K562 (cell line): ENCODE results near the gene VMP1. TPM values are rescaled to one million over a fixed set of nuclear protein-coding genes. Genes with fewer than 3 reads are reported as not detected.

Experiments used
- ADNP ChIP-seq: fragments of 200-800 bp; sonication (Bioruptor generic); IDR thresholded peaks from 2 replicates; pipeline ENCODE4 v1.6.1; 2016; ENCODE audit warnings: missing genetic modification characterization, missing compliant biosample characterization
- ARID3B ChIP-seq: fragments of 250-450 bp; sonication (Bioruptor Pico); IDR thresholded peaks from 2 replicates; pipeline ENCODE4 v1.4.0; 2020; ENCODE audit warnings: borderline replicate concordance
- CEBPB ChIP-seq: fragments of 450-650 bp; IDR thresholded peaks from 2 replicates; pipeline ENCODE4 v1.6.1; 2016; ENCODE audit warnings: missing genetic modification characterization, missing compliant biosample characterization
- CREB1 ChIP-seq, 2 experiments: sonication (generic) in 1 of 2; formaldehyde crosslinking in 1 of 2; IDR thresholded peaks; 2 replicates each; pipeline versions ENCODE4 v1.6.1 to v1.8.0; 2012 to 2022; ENCODE audit warnings: inconsistent platforms in 1 of 2, mild to moderate bottlenecking in 1 of 2, missing genetic modification reagents in 1 of 2, moderate library complexity in 1 of 2
- CREBBP ChIP-seq: IDR thresholded peaks from one replicate; pipeline ENCODE4 v1.6.1; 2012; ENCODE audit warnings: low read depth, mild to moderate bottlenecking, control low read depth, inconsistent platforms, low read length
- DIDO1 ChIP-seq: fragments of 450-650 bp; IDR thresholded peaks from 2 replicates; pipeline ENCODE4 v1.6.1; 2016; ENCODE audit warnings: low read depth, missing biosample characterization, missing genetic modification characterization
- DPF2 ChIP-seq: fragments of 450-650 bp; IDR thresholded peaks from 2 replicates; pipeline ENCODE4 v1.6.1; 2016
- ELF1 ChIP-seq: fragments of 200-800 bp; sonication (Bioruptor generic); IDR thresholded peaks from 2 replicates; pipeline ENCODE4 v1.6.1; 2016; ENCODE audit warnings: missing genetic modification characterization, missing compliant biosample characterization
- HSF4 ChIP-seq: fragments of 250-450 bp; sonication (Bioruptor Pico); IDR thresholded peaks from 2 replicates; pipeline ENCODE4 v2.1.2; 2022; ENCODE audit warnings: mild to moderate bottlenecking, moderate library complexity, borderline replicate concordance
- IRF2 ChIP-seq: sonication (generic); formaldehyde crosslinking; IDR thresholded peaks from 2 replicates; pipeline ENCODE4 v1.8.1; 2022; ENCODE audit warnings: mild to moderate bottlenecking, missing genetic modification reagents
- JUND ChIP-seq, 2 experiments: IDR thresholded peaks; 2 replicates in 1 of 2; 3 replicates in 1 of 2; pipeline ENCODE4 v1.6.1; 2011; ENCODE audit warnings: borderline replicate concordance in 2 of 2, low read depth in 2 of 2, low read length in 2 of 2, improper control_type of control experiment in 1 of 2, missing biosample characterization in 1 of 2, missing genetic modification characterization in 1 of 2, missing genetic modification reagents in 1 of 2
- KAT7 ChIP-seq: sonication (generic); formaldehyde crosslinking; IDR thresholded peaks from 2 replicates; pipeline ENCODE4 v1.8.0; 2022; ENCODE audit warnings: missing genetic modification reagents, mild to moderate bottlenecking, borderline replicate concordance
- MTA3 ChIP-seq: fragments of 450-650 bp; formaldehyde crosslinking; IDR thresholded peaks from 2 replicates; pipeline ENCODE4 v1.6.1; 2017; ENCODE audit warnings: mild to moderate bottlenecking, borderline replicate concordance
- NCOR1 ChIP-seq: fragments of 450-650 bp; IDR thresholded peaks from 2 replicates; pipeline ENCODE4 v1.6.1; 2016; ENCODE audit warnings: mild to moderate bottlenecking, moderate library complexity
- NFATC3 ChIP-seq: fragments of 450-650 bp; IDR thresholded peaks from 2 replicates; pipeline ENCODE4 v1.6.1; 2017; ENCODE audit warnings: mild to moderate bottlenecking
- NONO ChIP-seq, 2 experiments: fragments of 200-400 bp in 1 of 2; fragments of 450-650 bp in 1 of 2; formaldehyde crosslinking in 1 of 2; IDR thresholded peaks; 2 replicates each; pipeline ENCODE4 v1.6.1; 2017; ENCODE audit warnings: low read depth in 2 of 2, mild to moderate bottlenecking in 2 of 2, moderate library complexity in 2 of 2, low read length in 1 of 2
- NR4A1 ChIP-seq, 2 experiments: fragments of 250-450 bp in 1 of 2; fragments of 450-650 bp in 1 of 2; sonication (Bioruptor Pico) in 1 of 2; IDR thresholded peaks; 2 replicates each; pipeline versions ENCODE4 v1.4.0 to v1.6.1; 2016 to 2020; ENCODE audit warnings: mild to moderate bottlenecking in 2 of 2, missing compliant biosample characterization in 1 of 2, missing genetic modification characterization in 1 of 2, moderate library complexity in 1 of 2
- NUFIP1 ChIP-seq: fragments of 450-650 bp; IDR thresholded peaks from 2 replicates; pipeline ENCODE4 v1.6.1; 2018; ENCODE audit not compliant: partially characterized antibody
- SNIP1 ChIP-seq: fragments of 450-650 bp; IDR thresholded peaks from 2 replicates; pipeline ENCODE4 v1.7.1; 2017; ENCODE audit warnings: low read depth, mild to moderate bottlenecking
- TEAD4 ChIP-seq, 2 experiments: sonication (generic) in 1 of 2; formaldehyde crosslinking in 1 of 2; IDR thresholded peaks; 2 replicates each; pipeline versions ENCODE4 v1.6.1 to v1.8.0; 2012 to 2022; ENCODE audit warnings: borderline replicate concordance in 1 of 2, inconsistent platforms in 1 of 2, low read length in 1 of 2, mild to moderate bottlenecking in 1 of 2, missing genetic modification reagents in 1 of 2
- ZBTB5 ChIP-seq: fragments of 450-650 bp; IDR thresholded peaks from 2 replicates; pipeline ENCODE4 v1.6.1; 2017; ENCODE audit warnings: antibody characterized with exemption
- ZFP30 ChIP-seq: fragments of 250-450 bp; sonication (Bioruptor Pico); IDR thresholded peaks from 2 replicates; pipeline ENCODE4 v1.8.0; 2022; ENCODE audit warnings: moderate library complexity, mild to moderate bottlenecking, inconsistent platforms, borderline replicate concordance
- ZNF431 ChIP-seq: sonication (generic); formaldehyde crosslinking; IDR thresholded peaks from 2 replicates; pipeline ENCODE4 v1.8.0; 2022; ENCODE audit warnings: mild to moderate bottlenecking, missing genetic modification reagents
- polyA plus RNA-seq, 8 experiments: library from polyadenylated mRNA; depleted of rRNA in 4 of 8; stranded (reverse) in 5 of 8; unstranded in 3 of 8; fragments of >200 nt; fragmentation: Nextera tagmentation in 2 of 8; fragmentation: Illumina TruSeq in 1 of 8; extraction: Ambion mirVana in 2 of 8; extraction: Trizol in 1 of 8; gene quantifications; 2 replicates each; pipeline versions ENCODE4 v1.2.1 to v1.2.3, GENCODE V29; 2011 to 2014; ENCODE audit warnings: inconsistent platforms in 1 of 8, missing spikeins in 1 of 8
- total RNA-seq, 7 experiments: library from RNA; depleted of rRNA in 6 of 7; stranded (reverse); fragments of >200 nt in 6 of 7; fragmentation: Illumina TruSeq in 2 of 7; extraction: Trizol in 2 of 7; gene quantifications; 2 replicates each; pipeline versions ENCODE4 v1.2.1 to v1.2.3, GENCODE V29; 2011 to 2021; ENCODE audit warnings: low replicate concordance in 1 of 7

VMP1 gene
- total and polyA plus RNA-seq, 9 of the 15 experiments (the other 6 are each of a cell fraction or from before 2014, with no cell fraction given): 123 to 304 (median 151) TPM

- no peak for TF ChIP-seq ARID3B (CRISPR knock-in tag)
- peak; percentile 78 for TF ChIP-seq DPF2
- peak; percentile 82 for TF ChIP-seq ELF1 (tag)
- TF ChIP-seq DIDO1 (tag): no peak
- TF ChIP-seq NCOR1: peak; percentile 83
- no peak for TF ChIP-seq ADNP (tag)
- peak; percentile 95 for TF ChIP-seq JUND (IDR thresholded peaks at IDR 0.05; ENCODE audit: borderline replicate concordance, low read depth, low read length)
- peak; percentile 88; the same call in 2 of the 3 replicates for TF ChIP-seq JUND (tag; IDR thresholded peaks at IDR 0.05; ENCODE audit: borderline replicate concordance, low read depth, low read length)
- TF ChIP-seq NFATC3: no peak
- TF ChIP-seq CREBBP: no peak
- no peak for TF ChIP-seq ZBTB5
- no peak for TF ChIP-seq HSF4 (CRISPR knock-in tag)
- TF ChIP-seq CEBPB: peak; percentile 88
- no peak for TF ChIP-seq NUFIP1
- TF ChIP-seq IRF2 (CRISPR knock-in tag): no peak
- TF ChIP-seq NONO (IDR thresholded peaks at IDR 0.05; ENCODE audit: low read depth in 2 of 2, low read length in 1 of 2): 0 out of 4 replicates have a peak, but pooled peaks of 1 of the 2 experiments have one; percentile 44
- peak; percentile 69 for TF ChIP-seq MTA3
- TF ChIP-seq TEAD4 (IDR thresholded peaks at IDR 0.05; ENCODE audit: low read length): peak; percentile 81
- TF ChIP-seq TEAD4 (CRISPR knock-in tag; IDR thresholded peaks at IDR 0.05; ENCODE audit: borderline replicate concordance): no peak
- TF ChIP-seq ZNF431: no peak; the same call in 1 of the 2 replicates
- TF ChIP-seq SNIP1: no peak
- TF ChIP-seq CREB1 (IDR thresholded peaks at IDR 0.05): peak; percentile 64
- 0 out of 2 replicates have a peak, but pooled peaks have one; percentile 26 for TF ChIP-seq CREB1 (CRISPR knock-in tag; IDR thresholded peaks at IDR 0.05)
- no peak for TF ChIP-seq NR4A1 (CRISPR knock-in tag; IDR thresholded peaks at IDR 0.05)
- TF ChIP-seq NR4A1 (tag; IDR thresholded peaks at IDR 0.05): peak; percentile 95
- peak; percentile 54; the same call in 1 of the 2 replicates for TF ChIP-seq KAT7 (CRISPR knock-in tag)
- no peak for TF ChIP-seq ZFP30 (CRISPR knock-in tag)
Observed at GRCh38 chr17:59837308-59838051, 130.0 kb downstream of the VMP1 start (continued).
